HG02571 (cell line): Measurements from ENCODE around the gene ASB13.
A peak's percentile ranks its signal among the peaks of the same experiment; 100 is the strongest.

ENCODE experiments used
- ATAC-seq: cut with Tn5 transposase; IDR thresholded peaks from one replicate; pipeline ENCODE4 v1.9.1; 2021; ENCODE audit warnings: mild to moderate bottlenecking, moderate library complexity; ENCODE audit not compliant: unreplicated experiment

Gene ASB13, protein sequence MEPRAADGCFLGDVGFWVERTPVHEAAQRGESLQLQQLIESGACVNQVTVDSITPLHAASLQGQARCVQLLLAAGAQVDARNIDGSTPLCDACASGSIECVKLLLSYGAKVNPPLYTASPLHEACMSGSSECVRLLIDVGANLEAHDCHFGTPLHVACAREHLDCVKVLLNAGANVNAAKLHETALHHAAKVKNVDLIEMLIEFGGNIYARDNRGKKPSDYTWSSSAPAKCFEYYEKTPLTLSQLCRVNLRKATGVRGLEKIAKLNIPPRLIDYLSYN

DNA sequence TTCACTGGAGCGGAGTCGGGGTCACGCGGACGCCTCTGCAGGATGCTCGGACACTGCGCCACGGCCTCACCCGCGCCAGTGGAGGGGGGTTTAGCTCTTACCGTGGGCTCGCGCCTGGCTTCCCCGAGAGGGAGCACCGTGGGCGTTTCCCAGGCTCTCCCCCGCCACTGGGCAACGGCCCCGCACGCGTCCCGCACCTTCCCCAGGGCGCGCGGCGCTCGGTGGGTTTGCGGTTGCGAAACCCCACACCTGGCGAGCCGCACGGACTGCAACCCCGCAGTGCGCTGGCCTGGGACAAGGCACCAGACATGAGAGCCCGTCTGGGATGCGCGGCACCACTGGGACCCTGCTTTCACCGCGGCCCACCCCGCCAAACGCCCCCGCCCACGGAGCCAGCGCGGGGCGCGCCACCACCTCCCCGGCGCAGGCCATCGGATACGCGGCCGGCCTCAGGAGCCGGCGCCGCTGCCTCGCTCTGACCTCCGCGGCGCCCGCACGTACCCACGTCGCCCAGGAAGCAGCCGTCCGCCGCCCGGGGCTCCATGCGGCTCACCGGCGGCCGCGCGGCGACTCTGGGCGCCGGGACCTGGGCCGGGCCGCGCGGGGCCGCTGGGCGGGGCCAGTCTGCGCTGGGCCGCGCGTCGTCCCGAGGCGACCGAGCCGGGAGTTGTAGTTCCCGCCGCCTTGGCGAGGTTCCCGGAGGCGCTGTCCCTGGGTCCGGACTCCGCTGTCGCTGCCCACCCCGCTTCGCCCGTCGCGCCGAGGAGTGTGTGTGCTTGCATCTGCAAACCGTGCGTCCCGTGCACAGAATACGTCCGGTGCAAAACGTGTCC, at the start of gene ASB13:
Gene ASB13 (minus strand): TSS at position 588 of the 833 bp plus-strand sequence. CDS start 44 bp downstream, at position 544.
- no peak for ATAC-seq

DNA sequence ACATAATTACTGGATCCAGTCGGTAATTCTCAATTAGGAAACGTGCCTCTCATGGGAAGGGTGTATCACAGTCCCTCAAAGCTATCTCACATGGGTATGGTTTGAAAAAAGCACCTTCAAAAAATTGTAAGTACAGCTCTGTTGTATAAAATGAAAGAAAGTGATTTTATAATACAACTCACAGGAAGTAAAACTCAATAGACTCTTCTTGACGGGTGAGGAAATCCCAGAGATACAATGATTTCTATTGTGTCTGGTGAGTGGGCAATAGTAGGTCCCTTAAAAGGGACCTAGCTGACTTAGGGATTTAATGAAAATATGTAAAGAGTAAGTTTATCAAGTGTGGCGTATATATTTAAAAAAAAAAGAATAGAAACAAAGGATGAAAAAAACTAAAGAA, 45.2 kb upstream of the ASB13 start:
- no peak for ATAC-seq

GRCh38 chr10:5710859-5711258, 44.5 kb upstream of the ASB13 start:
- ATAC-seq: no peak

DNA sequence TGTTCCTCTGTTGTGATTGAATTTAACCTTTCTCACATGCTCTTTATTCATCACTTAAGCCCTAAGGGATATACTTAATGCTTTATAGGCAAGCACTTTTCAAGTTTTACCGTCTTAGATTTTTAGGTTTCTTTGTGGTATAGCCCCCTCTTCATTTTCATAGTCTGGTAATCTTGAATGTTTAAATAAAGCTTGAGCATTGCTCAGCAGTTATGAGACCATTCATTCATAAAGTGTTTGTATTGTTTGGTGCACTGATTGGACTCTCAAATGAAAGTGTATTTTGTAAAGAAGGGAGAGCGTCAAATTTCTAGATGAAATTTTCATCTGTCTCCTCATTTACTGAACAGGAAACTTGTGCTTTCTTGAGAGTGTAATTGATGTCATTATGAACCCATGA, 43.5 kb upstream of the ASB13 start:
- ATAC-seq: no peak

DNA sequence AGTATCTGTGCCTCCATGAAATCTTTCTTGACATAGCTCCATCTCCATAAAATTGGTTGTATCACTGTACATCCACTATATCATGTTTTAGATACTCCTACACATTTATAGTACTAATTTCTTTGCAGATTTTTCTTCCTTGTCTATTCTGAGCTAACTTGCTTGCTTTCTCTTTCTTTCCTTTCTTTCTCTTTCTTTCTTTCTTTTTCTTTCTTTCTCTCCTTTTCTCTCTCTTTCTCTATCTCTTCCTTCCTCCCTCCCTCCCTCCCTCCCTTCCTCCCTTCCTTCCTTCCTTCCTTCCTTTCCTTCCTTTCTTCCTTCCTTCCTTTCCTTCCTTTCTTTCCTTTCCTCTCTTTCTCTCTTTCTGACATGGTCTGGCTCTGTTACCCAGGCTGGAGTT, 42.0 kb upstream of the ASB13 start:
- no peak for ATAC-seq

DNA sequence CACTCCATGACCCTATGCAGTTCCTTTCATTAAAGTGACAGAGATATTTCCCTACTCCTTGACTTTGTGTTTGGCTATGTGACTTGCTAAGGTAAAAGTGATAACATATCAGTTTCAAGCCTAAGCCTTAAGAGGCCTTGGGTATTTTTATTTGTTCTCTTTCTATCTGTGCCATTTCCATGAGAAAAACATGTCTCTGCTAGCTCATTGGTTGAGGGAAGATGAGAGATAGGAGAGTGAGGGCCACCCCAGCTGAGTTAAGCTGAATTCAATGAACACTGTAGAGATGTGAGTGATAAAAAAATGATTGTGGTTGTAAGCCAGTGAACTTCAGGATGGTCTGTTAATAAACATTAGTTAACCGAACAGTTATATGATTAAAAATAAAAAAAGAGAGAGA, 31.7 kb upstream of the ASB13 start:
- no peak for ATAC-seq

- no peak for ATAC-seq
These were observed 30.9 kb upstream of the ASB13 start for GRCh38 chr10:5697342-5697741.

DNA sequence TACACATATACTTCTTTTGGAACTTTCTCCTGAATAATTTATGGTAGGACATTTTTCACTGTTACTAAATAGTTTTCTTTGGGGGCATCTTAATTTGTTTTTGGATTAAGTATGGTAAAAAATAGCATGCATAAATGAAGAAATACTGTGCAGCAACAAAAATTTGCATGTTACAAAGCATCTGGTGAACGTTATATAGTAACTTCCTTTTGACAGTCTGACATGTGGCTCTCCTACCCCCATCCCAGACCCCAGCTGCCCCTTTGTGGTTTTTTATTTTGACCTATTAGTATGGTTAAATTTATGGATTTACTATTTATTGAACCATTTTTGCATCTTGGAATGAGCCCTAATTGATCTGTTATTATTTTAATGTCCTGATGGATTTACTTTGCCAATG, 28.2 kb upstream of the ASB13 start:
- ATAC-seq: no peak

DNA sequence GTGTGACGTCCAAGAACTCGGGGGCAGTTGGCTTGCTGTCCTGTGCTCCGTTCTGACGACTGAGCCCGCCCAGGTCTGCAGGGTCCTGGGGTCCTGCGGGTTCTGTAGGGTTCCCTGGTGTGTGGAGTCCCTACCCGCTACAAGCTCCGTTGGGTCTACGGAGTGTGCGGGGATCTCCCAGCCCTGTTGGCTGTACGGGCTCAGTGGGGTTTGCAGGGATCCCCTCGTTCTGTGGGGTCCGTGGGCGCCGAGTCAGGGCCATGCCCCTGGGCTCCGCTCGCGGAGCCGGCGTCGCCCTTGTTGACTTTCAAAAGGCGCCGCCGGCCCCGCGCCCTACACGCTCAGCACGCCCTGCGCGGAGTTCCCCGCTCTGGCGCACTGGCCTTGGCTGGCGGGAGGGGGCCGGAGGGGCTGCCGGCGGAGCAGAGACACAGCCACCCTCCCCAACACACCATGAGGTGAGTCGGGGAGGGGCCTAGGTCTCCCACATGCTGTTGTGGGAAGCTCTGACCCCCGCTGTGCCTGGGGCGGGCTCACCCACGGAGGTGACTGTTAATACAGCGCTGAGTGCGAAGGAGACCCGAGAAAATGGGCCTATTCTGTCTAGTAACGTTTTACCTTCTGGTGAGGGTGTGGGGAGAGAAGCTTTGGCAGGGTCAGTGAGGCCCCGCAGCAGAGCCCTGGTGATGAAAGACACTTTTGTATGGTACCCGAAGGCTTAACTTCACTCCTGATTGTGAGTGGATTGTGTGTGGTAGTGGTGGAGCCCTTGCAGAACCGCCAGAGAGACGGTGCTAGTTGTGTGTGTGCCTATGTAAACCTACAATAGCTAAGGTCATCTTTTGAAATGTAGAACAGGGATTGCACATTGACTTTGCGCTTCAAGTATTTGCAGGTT, 26.3 kb upstream of the ASB13 start:
- ATAC-seq: peak; percentile 71

- no peak for ATAC-seq
These were observed 25.4 kb upstream of the ASB13 start for GRCh38 chr10:5691786-5692185.

- no peak for ATAC-seq
These were observed 22.2 kb upstream of the ASB13 start for GRCh38 chr10:5688587-5688986.

DNA sequence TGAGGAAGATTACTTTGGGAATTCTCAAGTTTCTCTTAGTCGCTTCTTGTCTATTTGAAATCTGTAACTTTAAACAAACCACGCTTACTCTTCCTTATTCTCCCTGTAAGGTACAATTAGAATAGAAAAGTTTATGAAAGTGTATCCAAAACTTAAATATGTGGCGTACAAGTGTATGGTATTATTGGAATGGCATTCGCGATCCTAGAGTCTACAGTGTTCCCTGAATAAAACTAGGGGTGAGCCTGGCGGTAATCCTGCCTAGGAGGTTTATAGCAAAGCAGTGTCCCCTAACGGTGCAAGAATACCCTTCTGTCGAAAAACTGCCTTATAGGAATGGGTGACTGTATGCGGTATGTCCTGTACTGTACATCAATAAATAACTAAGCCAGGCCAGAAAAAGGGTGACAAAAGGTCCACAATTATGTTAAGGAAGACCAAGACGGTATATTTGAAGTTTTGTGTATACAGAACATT, 19.4 kb upstream of the ASB13 start:
- no peak for ATAC-seq

GRCh38 chr10:5684971-5685763, 18.8 kb upstream of the ASB13 start:
- ATAC-seq: peak; percentile 49

DNA sequence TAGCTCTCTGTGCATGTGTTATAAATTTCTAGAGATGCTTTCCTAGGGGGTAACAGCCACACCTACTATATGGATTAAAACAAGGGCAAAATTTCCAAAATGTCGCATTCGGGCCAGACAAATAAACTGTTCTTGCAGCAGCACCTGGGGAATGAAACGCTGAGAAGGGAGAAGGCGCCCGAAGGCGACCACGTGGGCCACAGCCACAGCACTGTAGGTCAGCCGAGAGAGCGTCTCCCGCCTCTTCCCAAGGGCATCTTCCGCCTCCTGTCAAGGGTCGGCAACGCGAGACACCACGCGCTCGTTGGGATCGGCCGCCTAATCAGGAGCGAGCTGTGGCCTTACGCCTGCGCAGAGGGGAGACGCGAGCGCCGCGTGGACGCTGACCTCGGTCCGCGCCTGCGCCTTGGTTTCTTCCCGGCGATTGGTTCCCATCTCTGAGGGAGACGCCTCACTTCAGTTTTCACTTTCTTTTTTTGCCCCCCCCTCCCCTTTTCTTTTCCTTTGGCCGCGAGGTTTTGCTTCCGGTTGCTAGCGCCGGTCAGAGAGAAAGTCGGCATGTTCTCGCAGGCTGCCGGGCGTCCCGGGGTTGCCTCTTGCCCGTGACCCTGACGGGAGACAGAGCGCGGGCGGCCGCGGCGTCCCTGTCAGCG, 18.0 kb upstream of the ASB13 start, which contains the start of gene TASOR2:
Gene TASOR2 (plus strand): TSS at position 521 of the 653 bp plus-strand sequence. CDS start 35,805 bp downstream, outside the sequence.
- ATAC-seq: peak; percentile 68

GRCh38 chr10:5683065-5683464, 16.7 kb upstream of the ASB13 start:
- ATAC-seq: no peak

GRCh38 chr10:5681930-5682329, 15.5 kb upstream of the ASB13 start:
- ATAC-seq: no peak

GRCh38 chr10:5679606-5680005, 13.2 kb upstream of the ASB13 start:
- no peak for ATAC-seq

GRCh38 chr10:5679037-5679435, 12.6 kb upstream of the ASB13 start:
- no peak for ATAC-seq

DNA sequence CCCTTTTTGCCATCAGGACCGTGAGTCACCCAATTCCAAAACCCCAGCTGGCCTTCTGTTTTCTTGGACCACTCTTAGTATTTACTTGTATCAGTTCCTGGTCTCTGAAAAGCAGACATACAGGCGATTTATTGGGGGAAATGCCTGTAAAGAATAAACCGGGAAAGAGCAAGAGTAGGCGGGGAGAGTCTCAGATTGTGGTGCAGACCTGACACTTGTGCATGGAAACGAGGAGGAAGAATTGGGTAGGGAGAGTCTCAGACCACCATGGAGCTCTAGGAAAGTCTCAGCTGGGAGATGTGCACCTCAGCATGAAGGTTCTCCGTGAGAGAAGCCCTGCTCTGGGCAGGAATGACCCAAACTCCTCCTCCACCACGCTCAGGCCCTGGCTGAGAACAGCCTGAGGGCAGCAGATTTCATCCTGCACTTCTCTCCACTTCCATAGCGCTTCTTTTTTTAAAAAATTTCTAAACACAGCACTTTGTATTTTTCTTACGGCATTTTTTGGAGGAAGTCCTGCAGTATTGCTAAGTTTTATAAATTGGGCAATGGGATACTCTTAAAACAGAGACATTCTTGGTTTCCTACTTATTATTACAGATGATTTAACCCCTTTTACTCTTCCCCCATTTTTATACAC, 12.1 kb upstream of the ASB13 start:
- ATAC-seq: no peak
